ENCODE results near the gene F10.

GRCh38 chr13:113171250-113172125 is 48.9 kb downstream of the F10 start:
- TF ChIP-seq CTCF (IDR thresholded peaks at IDR 0.05; ENCODE audit: extremely low read depth in 1 of 2, insufficient read depth in 1 of 2, low read depth in 1 of 2, low read length in 2 of 2) (no peak), POLR2A (IDR thresholded peaks at IDR 0.05; ENCODE audit: low read depth, low read length) (no peak), EZH2 (IDR thresholded peaks at IDR 0.05; ENCODE audit: borderline replicate concordance, low read depth, low read length, severe bottlenecking) (no peak), POLR2AphosphoS5 (IDR thresholded peaks at IDR 0.05; ENCODE audit: insufficient read depth, low read depth, low read length) (no peak), MYC (IDR thresholded peaks at IDR 0.05; ENCODE audit: low read depth, low read length) (no peak), MAX (IDR thresholded peaks at IDR 0.05; ENCODE audit: insufficient read depth, insufficient read length) (no peak)

All from endothelial cell of umbilical vein (primary cell).